NCI-H446 (cell line): ENCODE data around the gene SYT11.
"Not testable (repeated sequence)": the region's sequence is repeated elsewhere in the genome, so short reads cannot be mapped to it uniquely, and the experiment has no call there.

ENCODE experiments used
- DNase-seq, 2 experiments: peaks; one replicate each; lab custom pipeline; 2025; lab: John Stamatoyannopoulos, UW

SYT11 gene

DNA sequence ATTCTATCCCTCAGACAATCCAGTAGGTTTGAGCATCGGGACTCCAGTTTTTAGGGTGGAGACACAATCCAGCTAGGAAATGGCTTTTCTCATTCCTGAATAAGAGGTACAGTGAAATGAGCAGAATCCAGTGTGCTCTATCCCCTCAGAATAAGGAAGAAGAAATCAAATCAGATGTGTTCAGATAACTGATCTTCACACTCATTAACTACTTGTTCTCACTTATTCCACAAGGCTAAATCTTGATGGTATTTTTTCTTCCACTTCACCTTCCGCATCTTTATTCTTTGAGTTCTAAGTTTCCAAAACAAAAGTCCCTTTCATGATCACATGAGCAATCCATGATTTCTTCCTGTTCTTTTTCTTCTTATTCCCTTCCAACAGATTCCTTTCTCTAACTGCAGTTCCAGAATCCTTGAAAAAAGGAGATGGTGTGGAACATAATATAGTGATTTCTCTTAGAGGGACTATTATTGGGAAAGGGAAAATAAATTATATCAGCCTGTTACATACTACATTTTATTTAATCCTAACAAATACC lies 1.7 kb downstream of the SYT11 start:
- peak; percentile 55 to 62 for DNase-seq

- no peak for DNase-seq
These were observed 2.5 kb downstream of the SYT11 start for GRCh38 chr1:155861896-155862295.

DNA sequence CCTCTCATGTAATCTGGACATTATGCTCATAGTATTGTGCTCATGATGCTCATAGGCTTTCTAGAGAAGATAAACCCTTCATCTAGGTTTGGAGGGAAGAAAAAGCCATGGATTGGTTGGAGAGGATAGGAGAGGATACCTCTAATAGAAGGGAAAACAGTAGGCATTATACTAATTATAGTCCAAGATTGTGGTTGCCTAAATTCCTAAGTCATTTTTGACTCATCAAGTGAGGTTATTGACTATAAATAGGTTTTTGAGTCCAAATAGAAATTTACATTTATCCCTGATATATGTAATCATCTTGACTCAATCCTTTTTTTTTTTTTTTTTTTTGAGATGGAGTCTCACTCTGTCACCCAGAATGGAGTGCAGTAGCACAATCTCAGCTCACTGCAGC lies 5.0 kb downstream of the SYT11 start:
- DNase-seq = no peak

DNA sequence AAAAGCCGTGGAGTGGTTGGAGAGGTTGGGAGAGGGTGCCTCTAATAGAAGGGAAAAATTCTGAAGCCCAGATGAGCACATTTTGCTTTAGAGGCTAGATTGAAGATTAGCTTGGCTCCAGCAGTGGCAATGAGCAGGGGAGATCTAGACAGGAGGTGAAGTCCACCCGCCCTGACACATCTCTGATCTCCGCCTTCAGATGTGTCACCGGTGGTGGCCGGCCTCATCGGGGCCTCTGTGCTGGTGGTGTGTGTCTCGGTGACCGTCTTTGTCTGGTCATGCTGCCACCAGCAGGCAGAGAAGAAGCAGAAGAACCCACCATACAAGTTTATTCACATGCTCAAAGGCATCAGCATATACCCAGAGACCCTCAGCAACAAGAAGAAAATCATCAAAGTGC lies 8.4 kb downstream of the SYT11 start:
- no peak for DNase-seq

DNA sequence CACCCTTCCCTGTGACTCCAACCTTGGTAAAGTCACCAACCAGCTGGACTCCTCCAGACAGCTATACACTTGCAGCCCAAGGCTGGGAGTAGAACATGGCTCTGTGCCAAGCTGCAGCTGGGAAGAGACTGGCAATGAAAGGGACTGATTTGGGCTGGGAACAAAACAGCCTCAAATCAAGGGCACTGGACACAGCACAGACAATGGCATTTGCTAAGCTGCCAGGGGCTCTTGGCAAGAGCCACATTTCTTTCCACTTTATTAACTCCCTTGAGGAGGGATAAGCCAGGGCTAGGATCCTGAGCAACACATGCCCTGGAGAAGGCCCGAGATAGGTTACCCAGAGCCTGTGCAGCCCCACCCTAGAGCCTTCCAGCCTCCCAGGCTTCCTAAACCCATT lies 12.0 kb downstream of the SYT11 start:
- DNase-seq = peak; percentile 82 to 96

- no peak for DNase-seq
These were observed 13.2 kb downstream of the SYT11 start for GRCh38 chr1:155872527-155872926.

GRCh38 chr1:155873860-155874259 lies 14.5 kb downstream of the SYT11 start:
- peak; percentile 18 to 50 for DNase-seq

DNA sequence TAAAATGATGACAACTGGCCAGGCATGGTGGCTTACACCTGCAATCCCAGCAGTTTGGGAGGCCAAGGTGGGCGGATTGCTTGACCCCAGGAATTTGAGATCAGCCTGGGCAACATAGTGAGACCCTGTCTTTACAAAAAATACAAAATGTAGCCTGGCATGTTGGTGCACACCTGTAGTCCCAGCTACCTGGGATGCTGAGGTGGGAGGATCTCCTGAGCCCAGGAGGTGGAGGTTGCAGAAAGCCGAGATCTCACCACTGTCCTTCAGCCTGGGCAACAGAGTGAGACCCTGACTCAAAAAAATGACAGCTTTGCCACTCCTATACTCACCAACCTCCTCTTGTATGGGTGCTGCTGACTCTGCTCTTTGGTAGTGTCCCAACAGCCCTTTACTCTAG lies 18.6 kb downstream of the SYT11 start:
- no peak for DNase-seq

DNA sequence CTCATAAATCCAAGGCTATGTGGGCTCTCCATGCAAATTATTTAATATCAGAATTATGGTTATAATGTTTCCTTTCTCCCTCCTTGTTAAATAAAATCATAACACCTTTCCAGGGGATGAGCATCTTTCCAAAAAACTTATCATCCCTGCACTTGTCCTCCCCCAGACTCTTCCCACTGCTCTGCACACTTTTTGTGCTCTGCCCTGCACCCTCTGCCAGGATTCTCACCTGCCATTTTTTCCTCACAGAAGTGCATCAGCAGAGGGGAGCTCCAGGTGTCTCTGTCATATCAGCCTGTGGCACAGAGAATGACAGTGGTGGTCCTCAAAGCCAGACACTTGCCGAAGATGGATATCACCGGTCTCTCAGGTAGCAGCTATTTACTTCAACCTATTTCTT lies 20.9 kb downstream of the SYT11 start:
- no peak for DNase-seq

- no peak for DNase-seq
These were observed 21.6 kb downstream of the SYT11 start for GRCh38 chr1:155880950-155881349.

DNA sequence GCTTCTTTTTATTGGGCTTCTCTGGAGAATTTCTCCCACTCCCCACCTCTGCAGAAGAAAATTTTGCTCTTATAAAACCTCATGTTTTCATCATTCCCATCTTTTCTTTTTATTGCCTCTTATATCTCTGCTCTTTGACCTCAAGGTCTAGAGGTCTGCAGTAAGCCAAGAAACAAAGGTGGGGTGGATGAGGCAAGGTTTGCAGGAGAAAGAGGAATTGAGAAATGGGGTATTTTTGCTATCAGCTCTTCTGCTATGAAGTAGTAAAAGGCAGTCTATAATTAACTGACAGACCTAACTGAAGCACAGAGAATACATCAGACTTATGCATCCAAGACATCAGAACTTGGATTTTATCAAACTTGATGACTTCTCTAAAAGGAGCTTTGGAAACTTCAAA lies 22.9 kb downstream of the SYT11 start:
- no peak for DNase-seq

DNA sequence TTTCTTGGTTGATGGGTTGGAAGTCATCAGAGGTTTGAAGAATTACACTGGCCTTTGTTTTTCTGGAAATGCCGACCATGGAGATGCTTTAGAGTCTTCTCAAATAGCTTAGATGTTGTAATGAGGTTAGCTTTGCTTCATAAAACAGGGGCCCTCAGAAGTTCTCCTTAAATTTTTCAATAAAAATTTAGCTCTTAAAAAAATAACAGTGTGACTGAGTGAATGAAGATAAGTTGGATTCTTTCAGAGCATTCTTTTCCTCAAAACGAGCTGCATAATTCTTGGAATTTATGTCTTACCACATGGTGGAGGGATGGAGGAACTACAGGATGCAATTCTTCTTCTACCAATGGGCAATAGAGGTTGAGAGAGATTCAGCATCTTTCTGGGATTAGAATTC lies 23.4 kb downstream of the SYT11 start:
- DNase-seq = no peak

- no peak for DNase-seq
These were observed 24.9 kb downstream of the SYT11 start for GRCh38 chr1:155884031-155884960.

DNA sequence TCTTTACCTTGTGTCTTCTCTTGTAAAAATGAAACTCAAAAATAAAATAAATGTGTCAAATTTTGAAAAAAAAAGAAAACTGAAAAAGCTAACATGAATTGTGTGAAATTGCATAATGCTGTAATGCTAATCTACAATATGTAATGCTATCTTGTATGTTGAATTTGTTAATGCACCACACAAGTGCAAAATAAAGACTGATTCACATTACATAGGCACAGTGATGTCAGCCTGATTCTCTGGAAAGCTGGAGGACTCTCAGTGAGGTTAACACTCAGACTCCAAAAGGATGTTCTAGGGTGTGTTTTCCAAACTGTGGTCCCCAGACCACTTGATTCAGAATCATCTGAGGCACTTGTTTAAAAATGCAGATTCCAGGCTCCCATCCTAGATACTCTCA lies 25.6 kb downstream of the SYT11 start:
- no peak for DNase-seq

DNA sequence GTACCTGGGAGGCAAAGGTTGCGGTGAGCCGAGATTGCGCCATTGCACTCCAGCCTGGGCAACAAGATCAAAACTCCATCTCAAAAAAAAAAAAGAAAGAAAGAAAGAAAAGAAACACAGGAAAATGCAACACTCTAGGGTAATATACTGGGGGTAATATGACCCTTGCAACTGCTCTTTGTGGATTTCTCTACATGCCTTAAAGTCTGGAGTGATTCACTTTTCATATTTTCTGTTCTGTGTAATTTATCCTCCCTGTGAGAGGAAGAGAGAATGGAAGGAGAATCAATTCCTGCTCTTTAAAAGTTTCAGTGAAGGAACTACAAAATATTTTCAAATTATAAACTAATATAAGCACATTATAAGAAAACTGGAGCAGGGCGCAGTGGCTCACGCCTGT lies 29.1 kb downstream of the SYT11 start:
- no peak for DNase-seq

- no peak for DNase-seq
These were observed 30.2 kb downstream of the SYT11 start for GRCh38 chr1:155889566-155889965.

DNA sequence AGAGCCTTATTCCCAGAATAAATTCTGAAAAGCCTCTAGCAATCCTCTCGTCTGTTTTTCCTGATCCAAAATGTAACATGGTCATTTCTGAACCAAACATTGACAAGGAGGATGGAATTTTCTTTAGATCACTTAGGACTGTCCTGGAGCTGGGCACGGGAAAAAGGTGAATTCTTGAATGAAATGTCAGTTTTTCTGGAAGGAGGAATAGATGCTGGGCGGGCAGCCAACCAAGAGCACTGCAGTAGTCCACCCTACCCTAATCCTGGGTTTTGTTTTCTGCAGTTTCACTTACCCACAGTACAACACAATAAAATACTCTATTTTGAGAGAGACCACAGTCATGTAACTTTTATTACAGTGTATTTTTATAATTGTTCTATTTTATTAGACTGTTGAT lies 30.9 kb downstream of the SYT11 start:
- no peak for DNase-seq

- DNase-seq = no peak
These were observed 33.4 kb downstream of the SYT11 start for GRCh38 chr1:155892796-155893195.

DNA sequence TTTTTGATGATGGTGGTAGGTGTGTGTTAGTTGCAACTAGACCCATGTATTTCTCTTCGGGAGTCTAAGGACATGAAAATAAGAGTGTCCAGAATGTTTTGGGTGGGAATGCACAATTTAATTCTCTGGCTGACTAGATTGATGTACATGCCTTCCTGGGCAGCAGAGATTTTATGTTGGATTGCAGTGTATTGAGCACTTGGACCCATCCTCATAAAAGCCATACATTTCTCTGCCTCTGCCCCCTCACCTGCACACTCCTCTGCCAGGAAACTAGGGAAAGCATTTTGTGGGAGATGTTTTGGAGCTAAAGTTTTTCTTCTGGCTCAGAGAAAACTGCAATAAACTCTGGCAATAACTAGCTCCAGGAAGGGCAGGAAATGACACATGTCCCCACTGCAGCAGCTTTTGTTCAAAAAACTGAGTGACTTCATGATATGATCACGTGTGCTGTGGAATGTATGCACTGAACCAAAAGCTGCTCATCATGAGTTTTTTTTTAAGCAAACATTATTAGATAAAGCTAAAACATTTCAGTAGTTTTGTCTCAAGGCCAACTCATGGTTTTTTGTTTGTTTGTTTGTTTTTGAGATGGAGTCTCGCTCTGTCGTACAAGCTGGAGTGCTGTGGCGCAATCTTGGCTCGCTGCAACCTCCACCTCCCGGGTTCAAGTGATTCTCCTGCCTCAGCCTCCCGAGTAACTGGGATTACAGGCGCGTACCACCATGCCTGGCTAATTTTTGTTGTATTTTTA lies 34.2 kb downstream of the SYT11 start:
- no peak for DNase-seq

- not testable (repeated sequence) for DNase-seq
These were observed 36.2 kb downstream of the SYT11 start for GRCh38 chr1:155895617-155896016.

GRCh38 chr1:155896476-155896875 lies 37.1 kb downstream of the SYT11 start:
- DNase-seq = not testable (repeated sequence)

GRCh38 chr1:155897746-155898145 lies 38.4 kb downstream of the SYT11 start:
- no peak for DNase-seq

GRCh38 chr1:155898888-155899287 lies 39.5 kb downstream of the SYT11 start:
- DNase-seq = no peak
